ENCODE measurements around the gene CC2D2B. TPM values are rescaled to one million over a fixed set of nuclear protein-coding genes. Genes with fewer than 3 reads are reported as not detected.

CC2D2B gene
- total and polyA plus RNA-seq, 2 of the 13 experiments (the other 11 are each of a cell fraction or from before 2014, with no cell fraction given): 0.20 TPM; not detected in 1

- TF ChIP-seq ARID5B (CRISPR knock-in tag; IDR thresholded peaks at IDR 0.05): peak; percentile 17; the same call in 1 of the 2 replicates
- TF ChIP-seq PLSCR1 (CRISPR knock-in tag; IDR thresholded peaks at IDR 0.05; ENCODE audit: borderline replicate concordance): no peak
- peak; percentile 63; the same call in 1 of the 2 replicates for TF ChIP-seq SP4 (CRISPR knock-in tag; IDR thresholded peaks at IDR 0.05)
- no peak for TF ChIP-seq TCF12 (IDR thresholded peaks at IDR 0.05)
- no peak for TF ChIP-seq TCF12 (CRISPR knock-in tag; IDR thresholded peaks at IDR 0.05)
- TF ChIP-seq PAF1 (CRISPR knock-in tag; IDR thresholded peaks at IDR 0.05): no peak
- TF ChIP-seq SRF (IDR thresholded peaks at IDR 0.05; ENCODE audit: low read depth, low read length): no peak
- TF ChIP-seq ZNF431 (CRISPR knock-in tag; IDR thresholded peaks at IDR 0.05; ENCODE audit: borderline replicate concordance, low read depth): no peak
- no peak for TF ChIP-seq ZNF513 (CRISPR knock-in tag; conservative IDR thresholded peaks at IDR 0.05)
- no peak for TF ChIP-seq ZNF282 (IDR thresholded peaks at IDR 0.05; ENCODE audit: partially characterized antibody)
- no peak for TF ChIP-seq CHD4 (IDR thresholded peaks at IDR 0.05; ENCODE audit: borderline replicate concordance, low read length)
- no peak for TF ChIP-seq ZMYM2 (CRISPR knock-in tag; IDR thresholded peaks at IDR 0.05)
- TF ChIP-seq JUND (CRISPR knock-in tag; IDR thresholded peaks at IDR 0.05): peak; percentile 76; the same call in 1 of the 2 replicates
- TF ChIP-seq SNAPC2 (CRISPR knock-in tag; IDR thresholded peaks at IDR 0.05): no peak; the same call in 1 of the 2 replicates
- TF ChIP-seq CC2D1A (CRISPR knock-in tag; IDR thresholded peaks at IDR 0.05): peak; percentile 70; the same call in 1 of the 2 replicates
- TF ChIP-seq ZNF570 (CRISPR knock-in tag; IDR thresholded peaks at IDR 0.05; ENCODE audit: borderline replicate concordance): no peak
- peak; percentile 22; the same call in 1 of the 2 replicates for TF ChIP-seq ZNF792 (CRISPR knock-in tag; IDR thresholded peaks at IDR 0.05)
- no peak for TF ChIP-seq DMTF1 (CRISPR knock-in tag; IDR thresholded peaks at IDR 0.05)
- TF ChIP-seq ZSCAN31 (CRISPR knock-in tag; IDR thresholded peaks at IDR 0.05; ENCODE audit: low read depth): peak; percentile 81
- TF ChIP-seq ZNF496 (CRISPR knock-in tag; IDR thresholded peaks at IDR 0.05; ENCODE audit: insufficient replicate concordance): no peak
- TF ChIP-seq RARA (CRISPR knock-in tag; IDR thresholded peaks at IDR 0.05): no peak
- peak; percentile 71; the same call in 1 of the 2 replicates for TF ChIP-seq KDM2A (CRISPR knock-in tag; IDR thresholded peaks at IDR 0.05; ENCODE audit: borderline replicate concordance, low read depth)
Observed at GRCh38 chr10:95907456-95908253, at the start of gene CC2D2B (continued).
